Astrocyte (in vitro differentiated cells and primary cell): Measurements from ENCODE around the gene EPS8.

Experiments
- EZH2 ChIP-seq: IDR thresholded peaks from 2 replicates; pipeline ENCODE4 v1.6.1; 2012; ENCODE audit warnings: mild to moderate bottlenecking, low read length, inconsistent platforms; ENCODE audit not compliant: insufficient read depth
- TF ChIP-seq, protein P1 (sequence below): IDR thresholded peaks from 2 replicates; pipeline ENCODE4 v1.5.1; 2011; ENCODE audit warnings: low read depth, mild to moderate bottlenecking, inconsistent platforms, low read length, moderate library complexity; ENCODE audit not compliant: insufficient read depth

GRCh38 chr12:15708396-15709076, 80.7 kb downstream of the EPS8 start:
- TF ChIP-seq, protein P1, sequence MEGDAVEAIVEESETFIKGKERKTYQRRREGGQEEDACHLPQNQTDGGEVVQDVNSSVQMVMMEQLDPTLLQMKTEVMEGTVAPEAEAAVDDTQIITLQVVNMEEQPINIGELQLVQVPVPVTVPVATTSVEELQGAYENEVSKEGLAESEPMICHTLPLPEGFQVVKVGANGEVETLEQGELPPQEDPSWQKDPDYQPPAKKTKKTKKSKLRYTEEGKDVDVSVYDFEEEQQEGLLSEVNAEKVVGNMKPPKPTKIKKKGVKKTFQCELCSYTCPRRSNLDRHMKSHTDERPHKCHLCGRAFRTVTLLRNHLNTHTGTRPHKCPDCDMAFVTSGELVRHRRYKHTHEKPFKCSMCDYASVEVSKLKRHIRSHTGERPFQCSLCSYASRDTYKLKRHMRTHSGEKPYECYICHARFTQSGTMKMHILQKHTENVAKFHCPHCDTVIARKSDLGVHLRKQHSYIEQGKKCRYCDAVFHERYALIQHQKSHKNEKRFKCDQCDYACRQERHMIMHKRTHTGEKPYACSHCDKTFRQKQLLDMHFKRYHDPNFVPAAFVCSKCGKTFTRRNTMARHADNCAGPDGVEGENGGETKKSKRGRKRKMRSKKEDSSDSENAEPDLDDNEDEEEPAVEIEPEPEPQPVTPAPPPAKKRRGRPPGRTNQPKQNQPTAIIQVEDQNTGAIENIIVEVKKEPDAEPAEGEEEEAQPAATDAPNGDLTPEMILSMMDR, result no peak
- TF ChIP-seq EZH2, result no peak
